ENCODE data around the gene UNCX.

- TF ChIP-seq CTCF (IDR thresholded peaks at IDR 0.05; ENCODE audit: low read depth, low read length) = no peak
- TF ChIP-seq MAX (IDR thresholded peaks at IDR 0.05; ENCODE audit: low read depth, low read length) = no peak
- no peak for TF ChIP-seq POLR2A (IDR thresholded peaks at IDR 0.05; ENCODE audit: extremely low read depth, insufficient read length)
Measured at GRCh38 chr7:1275451-1276381, 43.0 kb downstream of the UNCX start.

Data from NB4 (cell line).